ENCODE data around the gene KIF20B.

Gene KIF20B, protein sequence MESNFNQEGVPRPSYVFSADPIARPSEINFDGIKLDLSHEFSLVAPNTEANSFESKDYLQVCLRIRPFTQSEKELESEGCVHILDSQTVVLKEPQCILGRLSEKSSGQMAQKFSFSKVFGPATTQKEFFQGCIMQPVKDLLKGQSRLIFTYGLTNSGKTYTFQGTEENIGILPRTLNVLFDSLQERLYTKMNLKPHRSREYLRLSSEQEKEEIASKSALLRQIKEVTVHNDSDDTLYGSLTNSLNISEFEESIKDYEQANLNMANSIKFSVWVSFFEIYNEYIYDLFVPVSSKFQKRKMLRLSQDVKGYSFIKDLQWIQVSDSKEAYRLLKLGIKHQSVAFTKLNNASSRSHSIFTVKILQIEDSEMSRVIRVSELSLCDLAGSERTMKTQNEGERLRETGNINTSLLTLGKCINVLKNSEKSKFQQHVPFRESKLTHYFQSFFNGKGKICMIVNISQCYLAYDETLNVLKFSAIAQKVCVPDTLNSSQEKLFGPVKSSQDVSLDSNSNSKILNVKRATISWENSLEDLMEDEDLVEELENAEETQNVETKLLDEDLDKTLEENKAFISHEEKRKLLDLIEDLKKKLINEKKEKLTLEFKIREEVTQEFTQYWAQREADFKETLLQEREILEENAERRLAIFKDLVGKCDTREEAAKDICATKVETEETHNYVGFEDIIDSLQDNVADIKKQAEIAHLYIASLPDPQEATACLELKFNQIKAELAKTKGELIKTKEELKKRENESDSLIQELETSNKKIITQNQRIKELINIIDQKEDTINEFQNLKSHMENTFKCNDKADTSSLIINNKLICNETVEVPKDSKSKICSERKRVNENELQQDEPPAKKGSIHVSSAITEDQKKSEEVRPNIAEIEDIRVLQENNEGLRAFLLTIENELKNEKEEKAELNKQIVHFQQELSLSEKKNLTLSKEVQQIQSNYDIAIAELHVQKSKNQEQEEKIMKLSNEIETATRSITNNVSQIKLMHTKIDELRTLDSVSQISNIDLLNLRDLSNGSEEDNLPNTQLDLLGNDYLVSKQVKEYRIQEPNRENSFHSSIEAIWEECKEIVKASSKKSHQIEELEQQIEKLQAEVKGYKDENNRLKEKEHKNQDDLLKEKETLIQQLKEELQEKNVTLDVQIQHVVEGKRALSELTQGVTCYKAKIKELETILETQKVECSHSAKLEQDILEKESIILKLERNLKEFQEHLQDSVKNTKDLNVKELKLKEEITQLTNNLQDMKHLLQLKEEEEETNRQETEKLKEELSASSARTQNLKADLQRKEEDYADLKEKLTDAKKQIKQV (N-terminal part only)

DNA sequence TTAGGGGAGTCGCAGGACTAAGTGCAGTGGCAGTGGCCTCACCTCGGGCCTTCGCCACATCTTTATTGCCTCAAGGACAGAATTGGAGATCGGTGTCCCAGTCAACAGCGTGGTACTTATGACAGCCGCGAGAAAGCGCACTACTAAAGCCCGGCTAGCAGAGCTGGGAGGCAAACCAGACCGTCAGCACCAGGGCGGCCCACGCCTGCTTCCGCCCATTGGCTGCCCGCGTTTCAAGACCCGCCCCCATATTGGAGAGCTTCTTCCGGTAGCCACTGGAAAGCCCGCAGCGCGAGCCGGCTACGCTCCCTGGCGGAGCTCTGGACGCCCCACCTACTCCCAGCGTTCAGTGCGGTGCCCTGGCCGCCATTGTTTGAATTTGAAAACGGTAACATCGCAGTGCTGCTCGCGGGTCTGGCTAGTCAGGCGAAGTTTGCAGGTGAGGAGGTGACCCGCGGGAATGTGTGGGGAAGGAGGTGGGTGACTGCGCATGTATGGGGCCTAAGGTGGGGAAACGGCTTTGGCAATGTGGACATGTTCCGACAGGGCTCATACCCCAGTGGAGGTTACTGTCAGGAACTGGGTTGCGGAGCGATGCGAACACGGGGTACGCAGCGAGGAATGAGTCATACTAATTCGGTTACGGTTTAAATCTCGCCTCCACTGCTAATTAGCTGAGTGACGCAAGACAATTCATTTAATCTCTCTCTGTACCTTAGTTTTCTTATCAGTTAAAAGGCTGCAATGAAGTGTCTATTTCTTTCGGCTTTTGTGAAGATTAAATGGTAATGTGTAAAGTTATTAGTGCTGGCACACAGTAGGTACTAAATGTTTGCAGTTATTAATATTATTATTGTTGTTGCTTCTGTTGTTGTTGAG is at the start of gene KIF20B:
Gene KIF20B (plus strand): TSS at position 349 of the 879 bp plus-strand sequence. CDS start 3,705 bp downstream, outside the sequence.
- DNase-seq (ENCODE audit: low read depth in 3 of 3): peak; percentile 87 to 94 (median 91)

DNA sequence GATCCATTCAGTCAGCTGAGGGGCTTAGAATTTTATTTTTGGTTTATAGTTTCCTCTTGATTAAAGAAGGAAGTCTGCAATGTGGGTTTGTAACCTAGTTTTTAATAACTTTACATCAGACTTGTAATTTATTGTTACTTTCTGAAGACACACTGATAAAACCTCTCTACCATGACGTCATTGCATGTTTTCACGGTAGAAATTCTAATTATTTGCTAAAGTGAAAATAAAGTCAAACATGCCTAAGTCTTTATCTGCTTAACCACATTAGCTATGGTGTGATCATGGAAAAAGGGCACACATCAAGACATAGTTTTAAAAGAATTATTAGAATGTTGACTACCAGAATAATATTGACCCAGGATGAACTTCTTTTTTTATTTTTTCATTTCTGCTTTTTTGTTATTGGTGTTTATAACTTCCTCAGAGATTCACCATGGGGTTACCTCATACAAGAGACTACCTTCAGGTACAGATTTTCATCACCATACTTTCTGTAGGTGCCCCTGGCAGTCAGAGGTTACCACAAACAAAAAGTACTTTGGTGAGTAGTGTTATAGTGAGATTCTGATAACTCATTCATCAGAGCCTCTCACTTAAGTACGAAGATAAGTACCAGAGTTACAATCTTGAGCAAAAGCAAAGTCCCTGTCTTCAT is 49.3 kb upstream of the KIF20B start:
- no peak for DNase-seq (ENCODE audit: low read depth in 3 of 3)

DNA sequence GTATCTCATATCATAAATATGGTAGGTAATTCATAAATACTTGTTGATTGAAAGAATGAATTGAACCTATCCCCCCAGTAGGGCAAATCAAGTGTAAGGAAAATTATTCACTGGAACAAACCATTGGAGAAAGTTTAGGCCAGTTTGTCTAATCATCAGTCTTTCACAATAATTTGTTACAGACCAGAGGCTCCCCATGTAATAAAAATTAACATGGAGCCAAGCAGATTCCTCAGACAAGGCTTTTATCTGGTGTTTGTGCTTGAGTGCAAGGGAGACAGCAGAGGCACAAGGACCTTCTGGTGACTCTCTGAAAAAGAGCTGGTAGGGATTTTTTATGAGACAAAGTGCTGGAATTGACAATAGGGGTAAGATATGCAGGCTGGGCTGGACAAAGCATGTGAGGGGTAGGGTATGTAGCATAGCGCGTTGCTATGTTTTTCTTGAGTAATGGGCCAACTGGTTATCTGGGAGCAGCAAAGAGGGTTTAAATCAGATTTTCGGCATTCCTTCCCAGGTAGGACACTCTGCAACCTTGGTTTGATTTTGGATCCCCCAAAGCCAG is 48.5 kb upstream of the KIF20B start:
- DNase-seq (ENCODE audit: low read depth in 3 of 3): no peak

DNA sequence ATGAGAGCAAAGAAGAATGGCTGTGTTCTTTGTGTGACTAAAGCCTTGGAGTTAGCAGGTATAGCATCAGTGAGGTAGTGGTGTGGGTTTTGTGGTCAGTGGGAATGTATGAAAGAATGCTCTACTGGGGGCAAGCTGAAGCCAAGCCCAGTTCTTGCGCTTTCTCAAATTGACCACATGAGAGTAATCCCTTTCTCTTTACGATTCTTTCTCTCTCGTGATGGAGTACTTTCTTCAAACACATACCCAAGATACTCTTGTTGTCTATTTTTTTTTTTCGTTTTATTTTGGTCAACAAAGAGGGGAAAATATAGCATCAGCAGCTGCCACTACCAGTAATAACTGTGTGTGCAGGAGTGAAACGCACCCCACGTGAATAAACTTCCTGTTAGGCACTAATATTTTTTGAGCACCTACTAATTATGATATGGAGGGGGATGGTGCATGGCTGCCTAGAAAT is 48.0 kb upstream of the KIF20B start:
- DNase-seq (ENCODE audit: low read depth in 3 of 3): no peak

DNA sequence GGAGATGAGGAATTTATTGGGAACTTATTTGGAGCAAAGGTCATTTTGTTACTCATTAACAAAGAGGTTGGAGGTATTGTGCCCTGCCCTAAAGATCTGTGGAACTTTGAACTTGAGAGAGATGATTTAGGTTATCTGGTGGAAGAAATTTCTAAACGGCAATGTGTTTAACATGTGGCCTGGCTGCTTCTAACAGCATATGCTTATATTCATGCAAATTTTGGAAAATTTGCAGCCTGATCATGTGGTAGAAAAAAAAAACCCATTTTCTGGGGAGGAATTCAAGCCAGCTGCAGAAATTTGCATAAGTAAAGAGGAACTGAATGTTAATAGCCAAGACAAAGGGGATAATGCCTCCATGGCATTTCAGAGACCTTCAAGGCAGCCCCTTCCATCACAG is 45.7 kb upstream of the KIF20B start:
- DNase-seq (ENCODE audit: low read depth in 3 of 3): no peak

DNA sequence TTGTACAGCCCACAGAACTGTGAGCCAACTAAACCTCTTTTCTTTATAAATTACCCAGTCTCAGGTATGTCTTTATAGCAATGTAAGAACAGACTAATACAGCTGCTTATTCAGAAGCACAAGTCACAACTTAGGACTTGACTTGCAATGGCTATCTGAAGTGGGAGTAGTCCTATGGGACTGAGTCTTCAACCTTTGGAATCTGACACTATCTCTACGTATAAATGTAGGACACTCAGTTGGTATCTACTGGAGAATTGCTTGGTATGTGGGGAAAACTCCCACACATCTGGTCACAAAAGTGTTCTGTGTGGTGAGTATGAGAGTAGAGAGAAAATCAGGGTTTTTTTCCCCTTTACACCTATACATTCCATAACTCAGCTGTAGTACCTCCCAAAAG is 44.1 kb upstream of the KIF20B start:
- DNase-seq (ENCODE audit: low read depth in 3 of 3): no peak

DNA sequence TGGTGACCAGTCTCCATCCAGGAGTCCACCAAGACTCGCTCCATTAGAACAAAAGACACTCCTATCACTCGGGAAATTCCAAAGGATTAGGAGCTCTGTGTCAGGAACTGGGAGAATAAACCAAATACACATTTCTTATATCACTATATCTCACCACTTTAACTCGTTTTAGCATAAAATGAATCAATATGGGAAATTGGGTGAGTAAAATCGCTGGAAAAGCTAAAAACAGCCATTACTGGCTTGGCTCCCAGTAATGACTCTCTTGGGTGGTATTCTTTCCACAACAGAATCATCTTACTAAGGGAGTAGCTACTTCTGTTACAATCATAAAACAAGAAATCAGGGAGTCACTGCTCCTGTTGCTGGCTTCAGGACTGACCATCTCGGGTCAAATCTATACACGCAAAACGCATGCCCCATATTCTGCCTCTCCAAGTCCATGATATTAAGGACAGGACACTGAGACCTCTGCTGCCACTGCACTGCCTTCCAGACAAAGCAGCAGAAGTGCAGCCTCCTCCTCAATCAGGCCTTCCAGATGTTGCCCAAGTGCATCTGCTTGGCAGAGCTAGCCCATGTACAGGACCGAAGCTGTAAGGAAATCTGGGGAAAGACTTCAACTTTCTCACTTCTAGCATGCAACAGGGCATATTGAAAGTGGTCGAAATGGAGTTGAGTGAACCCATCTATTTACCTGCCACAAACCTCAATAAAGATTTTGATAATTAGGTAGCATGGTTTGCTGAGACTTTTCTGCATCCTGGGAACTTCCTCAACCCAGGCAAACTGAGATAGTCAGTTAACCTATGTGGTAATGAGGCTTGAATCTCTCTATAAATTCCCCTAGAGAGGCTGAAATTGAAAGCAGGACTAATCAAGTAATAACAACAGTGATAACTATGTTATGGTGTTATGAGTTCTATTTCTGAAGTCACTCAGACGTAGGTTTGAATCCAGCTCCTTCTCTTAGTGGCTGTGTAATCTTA is 42.0 kb upstream of the KIF20B start:
- no peak for DNase-seq (ENCODE audit: low read depth in 3 of 3)

DNA sequence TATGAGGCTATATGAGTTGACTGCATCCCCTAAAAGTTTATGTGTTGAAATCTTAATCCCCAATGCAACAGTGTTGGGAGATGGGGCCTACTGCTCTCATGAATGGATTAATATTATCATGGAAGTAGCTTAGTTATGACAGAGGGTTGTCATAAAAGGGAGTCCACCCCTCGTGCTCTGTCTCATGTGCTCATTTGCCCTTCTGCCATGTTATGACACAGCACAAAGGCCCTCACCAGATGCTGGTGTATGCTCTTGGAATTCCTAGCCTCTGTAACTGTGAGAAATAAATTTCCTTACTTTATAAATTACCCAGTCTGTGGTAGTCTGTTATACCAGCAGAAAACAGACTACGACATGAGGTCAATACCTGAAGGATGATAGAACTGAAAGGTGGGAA is 38.8 kb upstream of the KIF20B start:
- DNase-seq (ENCODE audit: low read depth in 3 of 3): no peak

DNA sequence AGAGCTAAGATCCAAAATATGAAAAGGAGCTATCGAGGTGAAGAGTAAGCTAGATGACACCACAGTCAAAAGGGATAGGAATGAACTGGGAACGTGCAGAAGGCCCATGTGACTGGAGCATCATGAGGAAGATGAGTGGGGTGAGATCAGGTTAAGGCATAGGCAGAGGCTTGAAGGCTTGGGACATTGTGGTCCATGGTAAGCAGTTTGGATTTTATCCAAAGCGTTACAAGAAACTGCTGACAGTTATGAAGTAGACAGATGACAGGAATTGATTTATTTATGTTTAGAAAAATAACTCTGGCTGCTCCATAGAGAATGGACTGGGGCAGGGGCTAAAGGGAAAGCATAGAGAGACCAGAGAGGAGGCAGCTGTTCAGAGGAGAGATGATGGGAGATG is 38.2 kb upstream of the KIF20B start:
- DNase-seq (ENCODE audit: low read depth in 3 of 3): no peak

DNA sequence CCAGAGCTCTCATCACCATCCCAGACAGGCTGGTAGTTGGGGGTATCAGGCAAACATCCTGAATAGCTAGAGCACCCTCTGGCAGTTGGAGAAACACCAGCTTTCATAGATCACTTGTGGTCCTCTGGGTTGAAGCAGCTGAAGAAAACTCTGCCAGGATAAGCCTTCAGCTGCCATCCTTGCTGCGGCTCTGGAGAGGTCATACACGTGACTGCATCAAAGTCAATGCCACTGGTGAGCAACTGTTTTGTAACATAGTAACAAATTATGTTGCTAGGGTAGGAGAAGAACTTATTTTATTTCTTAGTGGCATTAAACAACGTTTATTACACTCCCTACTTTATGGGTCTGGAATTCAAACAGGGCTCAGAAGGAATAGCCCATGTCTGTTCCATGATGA is 37.2 kb upstream of the KIF20B start:
- DNase-seq (ENCODE audit: low read depth in 3 of 3): no peak

DNA sequence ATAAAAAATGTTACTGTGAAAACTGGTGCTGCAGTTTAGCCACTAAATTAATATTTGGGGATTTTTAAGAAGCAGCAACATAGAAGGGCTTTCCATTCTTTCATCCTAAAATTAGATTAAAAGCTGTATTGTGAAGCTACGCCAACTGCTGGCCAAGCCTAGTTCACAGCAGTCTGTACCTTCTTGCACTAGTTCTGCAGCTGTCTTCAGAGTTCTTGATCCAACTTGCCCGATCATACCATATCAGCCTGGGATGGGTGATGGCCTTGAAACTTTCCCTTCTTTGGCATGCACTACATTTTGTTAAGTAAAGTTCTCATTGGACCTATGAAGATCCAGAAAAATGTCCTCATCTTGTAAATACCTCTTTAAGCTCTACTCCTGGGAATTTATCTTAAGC is 36.1 kb upstream of the KIF20B start:
- no peak for DNase-seq (ENCODE audit: low read depth in 3 of 3)

DNA sequence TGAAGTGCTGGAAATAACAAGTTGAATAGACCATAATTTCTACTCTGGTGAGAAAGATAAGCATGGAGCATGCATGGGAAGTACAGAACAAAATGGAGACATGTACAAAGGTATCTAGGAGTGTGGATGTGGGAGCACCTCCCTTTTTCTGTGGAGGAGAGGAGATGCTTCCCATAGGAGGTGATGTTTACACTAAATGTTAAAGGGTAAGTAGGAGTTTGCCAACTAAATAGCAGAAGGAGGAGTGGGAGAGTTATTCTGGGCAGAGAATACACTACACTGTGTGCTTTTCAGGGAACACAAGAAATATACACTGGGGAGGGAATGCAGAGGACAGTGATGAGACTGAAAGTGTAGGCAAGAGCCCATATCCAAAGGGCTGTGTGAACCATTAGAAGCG is 35.3 kb upstream of the KIF20B start:
- no peak for DNase-seq (ENCODE audit: low read depth in 3 of 3)

DNA sequence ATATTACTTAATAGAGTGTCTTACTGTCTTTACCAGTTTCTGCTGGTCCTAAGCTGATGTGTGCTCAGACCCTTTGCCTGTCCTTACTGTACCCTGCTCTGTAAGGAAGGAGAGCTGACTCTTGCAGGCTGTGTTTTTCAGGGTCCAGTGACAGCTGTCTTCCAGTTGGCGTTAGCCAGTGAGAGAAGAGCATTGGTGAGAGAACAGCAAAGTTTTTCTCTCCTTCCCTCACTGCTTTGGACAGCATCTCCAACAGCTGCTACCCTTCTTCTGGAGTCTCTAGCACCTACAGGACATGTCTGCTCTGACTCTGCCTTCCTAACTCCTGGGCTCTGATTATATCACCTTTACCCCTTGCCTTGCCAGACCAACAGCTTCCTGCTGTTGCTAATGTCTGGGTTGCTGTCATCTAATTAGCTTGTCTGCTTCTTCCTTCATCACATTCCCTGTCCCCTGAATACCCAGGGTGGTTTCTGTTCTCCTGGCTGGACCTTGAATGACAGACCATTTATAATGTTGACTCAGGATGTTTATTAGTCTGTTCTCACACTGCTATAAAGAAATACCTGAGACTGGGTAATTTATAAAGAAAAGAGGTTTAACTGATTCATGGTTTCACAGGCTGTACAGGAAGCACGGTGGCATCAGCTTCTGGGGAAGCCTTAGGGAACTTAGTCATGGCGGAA is 32.9 kb upstream of the KIF20B start:
- DNase-seq (ENCODE audit: low read depth in 3 of 3): no peak

DNA sequence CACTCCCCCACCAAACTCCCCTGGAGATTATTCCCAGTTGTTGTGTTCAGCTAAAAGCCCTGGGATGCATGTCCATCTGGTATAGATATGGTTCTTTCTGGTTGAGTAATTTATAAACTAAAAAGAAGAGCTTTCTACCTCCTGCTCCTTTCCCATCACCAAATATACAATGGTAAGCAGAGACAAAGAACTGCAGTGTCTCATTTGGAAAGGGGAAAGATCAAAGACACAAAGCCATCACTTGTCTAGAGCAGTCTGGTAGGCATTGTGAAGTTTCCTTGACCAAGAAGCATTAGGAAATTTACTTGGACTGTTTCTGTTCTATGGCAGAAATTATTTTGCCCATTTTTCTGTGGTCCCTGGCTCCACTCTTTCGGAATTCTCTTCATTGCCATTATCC is 31.4 kb upstream of the KIF20B start:
- DNase-seq (ENCODE audit: low read depth in 3 of 3): no peak

DNA sequence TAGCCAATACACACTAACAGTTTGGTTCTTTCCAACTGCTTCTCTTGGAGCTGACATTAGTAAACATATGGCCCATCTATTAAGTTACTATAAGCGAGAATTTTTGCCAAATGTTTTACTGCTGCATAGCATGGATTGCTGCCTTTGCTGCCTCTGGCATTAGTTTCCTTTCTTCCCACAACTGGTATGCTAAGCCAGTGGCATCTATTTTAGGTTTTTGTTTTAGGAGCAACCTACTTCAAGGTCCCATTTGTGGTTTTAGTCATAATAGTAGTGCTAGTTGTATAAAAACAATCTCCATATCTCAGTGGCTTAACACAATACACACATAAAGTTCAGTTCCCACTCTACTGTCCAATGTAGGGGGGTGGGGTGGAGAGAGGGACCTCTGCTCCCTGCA is 30.5 kb upstream of the KIF20B start:
- no peak for DNase-seq (ENCODE audit: low read depth in 3 of 3)

DNA sequence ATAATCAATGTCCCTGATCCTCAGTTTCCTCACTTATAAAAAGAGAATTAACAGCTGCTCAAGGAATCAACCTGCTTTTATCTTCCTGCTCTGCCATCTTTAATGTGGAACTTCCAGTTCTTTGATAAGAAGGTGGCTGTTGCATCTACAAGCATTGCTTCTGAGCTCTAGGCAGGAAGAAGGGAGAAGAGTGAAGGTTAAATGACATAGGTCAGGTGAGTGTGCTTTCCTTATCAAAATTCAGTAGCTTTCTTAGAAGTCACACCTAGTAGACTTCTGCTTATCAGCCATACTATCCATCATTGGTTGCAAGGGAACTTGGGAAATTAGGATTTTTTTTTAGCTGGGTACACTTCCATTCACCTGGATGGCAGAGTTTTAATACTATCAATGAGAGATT is 24.0 kb upstream of the KIF20B start:
- DNase-seq (ENCODE audit: low read depth in 3 of 3): no peak

DNA sequence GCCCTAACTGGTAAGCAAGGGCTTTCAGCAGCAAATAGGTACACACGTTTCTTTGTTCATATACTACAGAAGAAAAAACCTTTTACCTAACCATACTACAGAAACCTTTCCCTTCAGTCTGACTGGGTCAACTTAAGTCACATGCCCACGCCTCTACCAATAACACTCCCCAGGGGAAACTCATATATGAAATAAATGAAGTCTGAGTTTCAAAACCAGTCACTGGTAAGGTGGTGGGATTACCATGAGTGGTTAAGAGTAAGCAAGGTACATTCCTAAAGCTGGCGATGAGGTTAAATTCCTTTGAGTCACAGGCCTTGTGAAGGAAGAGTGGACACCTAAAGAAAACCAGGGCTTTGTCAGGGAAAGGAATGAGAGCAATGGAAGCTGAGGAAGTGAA is 21.4 kb upstream of the KIF20B start:
- DNase-seq (ENCODE audit: low read depth in 3 of 3): no peak

DNA sequence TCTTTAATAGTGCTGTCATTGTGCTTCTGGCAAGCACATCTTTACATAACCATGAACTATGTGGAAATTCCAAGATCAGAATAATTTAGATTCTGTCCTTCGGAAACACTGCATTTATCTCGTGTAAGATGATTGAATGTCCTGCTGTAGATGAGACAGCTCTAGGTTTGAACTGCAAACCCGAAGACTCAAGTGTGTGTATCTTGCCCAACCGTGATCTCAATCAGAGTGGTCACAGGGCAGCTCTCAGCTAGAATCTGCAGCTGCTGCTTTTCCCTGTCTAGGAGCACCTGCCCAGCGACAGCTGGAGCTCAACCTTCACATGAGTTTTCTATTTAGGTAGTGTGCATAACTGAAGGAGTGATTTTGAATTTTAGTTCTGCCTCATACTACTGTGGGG is 17.5 kb upstream of the KIF20B start:
- no peak for DNase-seq (ENCODE audit: low read depth in 3 of 3)

Measured in stimulated activated CD4-positive, alpha-beta T cell treated with anti-CD3 and anti-CD28 coated beads, TNF-alpha, amount 100 ng/mL, for 48 hours (primary cell).